Activated CD4-positive, alpha-beta T cell treated with anti-CD3 and anti-CD28 coated beads, Interleukin-2, amount 50 U/mL, for 48 hours (primary cell): Measurements from ENCODE around the gene SRGAP1.

Experiments used
- DNase-seq, 2 experiments: peaks; one replicate each; pipeline ENCODE4 v3.0.0-alpha.2; 2020

The SRGAP1 gene

GRCh38 chr12:63941879-63942278 is 97.4 kb downstream of the SRGAP1 start:
- no peak for DNase-seq

- no peak for DNase-seq
Observed at GRCh38 chr12:63942464-63943241, 98.2 kb downstream of the SRGAP1 start.

GRCh38 chr12:63944034-63944579 is 99.6 kb downstream of the SRGAP1 start:
- no peak for DNase-seq

GRCh38 chr12:63944586-63945228 is 100.2 kb downstream of the SRGAP1 start:
- DNase-seq = no peak

- no peak for DNase-seq
Observed at GRCh38 chr12:63945777-63946176, 101.3 kb downstream of the SRGAP1 start.

GRCh38 chr12:63948211-63948610 is 103.7 kb downstream of the SRGAP1 start:
- no peak for DNase-seq

GRCh38 chr12:63949902-63950301 is 105.4 kb downstream of the SRGAP1 start:
- no peak for DNase-seq

- no peak for DNase-seq
Observed at GRCh38 chr12:63952995-63953394, 108.5 kb downstream of the SRGAP1 start.

- DNase-seq = no peak
Observed at GRCh38 chr12:63955831-63956666, 111.5 kb downstream of the SRGAP1 start.

- DNase-seq = no peak
Observed at GRCh38 chr12:63957496-63957895, 113.0 kb downstream of the SRGAP1 start.

GRCh38 chr12:63958876-63959580 is 114.5 kb downstream of the SRGAP1 start:
- no peak for DNase-seq

GRCh38 chr12:63961048-63961447 is 116.5 kb downstream of the SRGAP1 start:
- no peak for DNase-seq

- DNase-seq = no peak
Observed at GRCh38 chr12:63961543-63961942, 117.0 kb downstream of the SRGAP1 start.

GRCh38 chr12:63963868-63964267 is 119.4 kb downstream of the SRGAP1 start:
- DNase-seq = no peak

- DNase-seq = no peak
Observed at GRCh38 chr12:63964301-63964700, 119.8 kb downstream of the SRGAP1 start.

GRCh38 chr12:63965936-63966605 is 121.6 kb downstream of the SRGAP1 start:
- DNase-seq = no peak

GRCh38 chr12:63966606-63966975 is 122.1 kb downstream of the SRGAP1 start:
- no peak for DNase-seq

GRCh38 chr12:63967358-63968145 is 123.1 kb downstream of the SRGAP1 start:
- no peak for DNase-seq

GRCh38 chr12:63968673-63969072 is 124.2 kb downstream of the SRGAP1 start:
- DNase-seq = no peak

- DNase-seq = no peak
Observed at GRCh38 chr12:63976902-63977395, 132.4 kb downstream of the SRGAP1 start.

GRCh38 chr12:63977441-63977840 is 132.9 kb downstream of the SRGAP1 start:
- DNase-seq = no peak
